Activated CD4-positive, alpha-beta T cell treated with anti-CD3 and anti-CD28 coated beads for 4 hours (primary cell): ENCODE data around the gene CGB8.
"Not testable (repeated sequence)": the region's sequence is repeated elsewhere in the genome, so short reads cannot be mapped to it uniquely, and the experiment has no call there.

Experiments
- DNase-seq, 2 donors: peaks; one replicate each; pipeline ENCODE4 v3.0.0-alpha.2; 2020

CGB8 gene

GRCh38 chr19:49029749-49030148 is 19.2 kb downstream of the CGB8 start:
- DNase-seq, result not testable (repeated sequence)

GRCh38 chr19:49028686-49029085 is 20.2 kb downstream of the CGB8 start:
- not testable (repeated sequence) for DNase-seq

- DNase-seq, result not testable (repeated sequence)
Measured at GRCh38 chr19:49025599-49025998, 23.3 kb downstream of the CGB8 start.

GRCh38 chr19:49025088-49025487 is 23.8 kb downstream of the CGB8 start:
- not testable (repeated sequence) for DNase-seq

- DNase-seq, result not testable (repeated sequence)
Measured at GRCh38 chr19:49024233-49024632, 24.7 kb downstream of the CGB8 start, which contains the start of gene CGB3. TSS of gene CGB3 (minus strand) at chr19:49024333. CDS start at chr19:49023971, 362 bp downstream.

- no peak for DNase-seq
Measured at GRCh38 chr19:49022116-49022515, 26.8 kb downstream of the CGB8 start.

- no peak for DNase-seq
Measured at GRCh38 chr19:49020931-49021895, 27.7 kb downstream of the CGB8 start.

GRCh38 chr19:49020342-49020741 is 28.6 kb downstream of the CGB8 start:
- no peak for DNase-seq

GRCh38 chr19:49019242-49019932 is 29.5 kb downstream of the CGB8 start:
- DNase-seq, result peak; percentile 62 to 71

- DNase-seq, result not testable (repeated sequence)
Measured at GRCh38 chr19:49018388-49019241, 30.3 kb downstream of the CGB8 start.

- DNase-seq, result peak; percentile 59 to 61
Measured at GRCh38 chr19:49017666-49018351, 31.1 kb downstream of the CGB8 start.

- DNase-seq, result no peak
Measured at GRCh38 chr19:49017041-49017665, 31.8 kb downstream of the CGB8 start, which contains the start of gene LHB. TSS of gene LHB (minus strand) at chr19:49017091. CDS start at chr19:49017081, 10 bp downstream.

- no peak for DNase-seq
Measured at GRCh38 chr19:49016067-49016839, 32.7 kb downstream of the CGB8 start.

GRCh38 chr19:49014870-49015255 is 34.0 kb downstream of the CGB8 start:
- no peak for DNase-seq

- no peak for DNase-seq
Measured at GRCh38 chr19:49014123-49014869, 34.6 kb downstream of the CGB8 start.

- no peak for DNase-seq
Measured at GRCh38 chr19:49011194-49011593, 37.7 kb downstream of the CGB8 start.

- DNase-seq, result no peak
Measured at GRCh38 chr19:49010453-49010852, 38.5 kb downstream of the CGB8 start.

GRCh38 chr19:49009828-49010227 is 39.1 kb downstream of the CGB8 start:
- no peak for DNase-seq

GRCh38 chr19:49006905-49007304 is 42.0 kb downstream of the CGB8 start:
- DNase-seq, result no peak
